A673 (cell line): ENCODE measurements around the gene SAMD3. TPM values are rescaled to one million over a fixed set of nuclear protein-coding genes. Genes with fewer than 3 reads are reported as not detected.

Source experiments
- BruUV-seq: library from RNA; stranded (reverse); fragments of 400-500 nt; replicated peaks from 2 replicates; lab custom pipeline; 2021; lab: Mats Ljungman, UMichigan
- CTCF ChIA-PET: fragments of 300-600 bp; sonication (Branson Sonifier 250); formaldehyde crosslinking; loops from one replicate; lab custom pipeline; 2022; ENCODE audit warnings: antibody characterized with exemption; lab: Charles Lee
- POLR2A ChIA-PET: fragments of 300-600 bp; sonication (Branson Sonifier 250); formaldehyde crosslinking; loops from one replicate; lab custom pipeline; 2022; ENCODE audit warnings: antibody characterized with exemption; ENCODE audit not compliant: low non-redundant PET; lab: Charles Lee
- DNase-seq: peaks from one replicate; pipeline ENCODE4 v3.0.0-alpha.2; 2015; ENCODE audit warnings: low spot score
- H3K27ac ChIP-seq: fragments of 200-600 bp; sonication (generic); 2 replicates; pipeline ENCODE4 v1.5.1; 2016; ENCODE audit warnings: mixed run types, low read depth, mild to moderate bottlenecking, mixed read lengths, antibody characterized with exemption, low read length; ENCODE audit not compliant: poor library complexity, severe bottlenecking
- H3K27me3 ChIP-seq: fragments of 200-600 bp; sonication (generic); replicated peaks from 2 replicates; pipeline ENCODE4 v1.6.1; 2017; ENCODE audit warnings: mixed run types, low read depth, mild to moderate bottlenecking, mixed read lengths, antibody characterized with exemption, low read length; ENCODE audit not compliant: insufficient read depth, poor library complexity
- H3K36me3 ChIP-seq: fragments of 200-600 bp; sonication (generic); 2 replicates; pipeline ENCODE4 v1.6.1; 2016; ENCODE audit warnings: mixed run types, mild to moderate bottlenecking, mixed read lengths, antibody characterized with exemption, low read length; ENCODE audit not compliant: insufficient read depth, poor library complexity, severe bottlenecking
- H3K4me1 ChIP-seq: fragments of 200-600 bp; sonication (generic); 2 replicates; pipeline ENCODE4 v1.6.1; 2017; ENCODE audit warnings: mixed run types, mild to moderate bottlenecking, mixed read lengths, antibody characterized with exemption, low read length; ENCODE audit not compliant: insufficient read depth, poor library complexity, severe bottlenecking
- H3K4me3 ChIP-seq: fragments of 200-600 bp; sonication (generic); 2 replicates; pipeline ENCODE4 v1.5.1; 2016; ENCODE audit warnings: low read depth, mixed run types, mild to moderate bottlenecking, mixed read lengths, low read length; ENCODE audit not compliant: poor library complexity, severe bottlenecking
- H3K9me3 ChIP-seq: fragments of 200-600 bp; sonication (generic); 2 replicates; pipeline ENCODE4 v1.6.1; 2016; ENCODE audit warnings: mixed run types, low read depth, mild to moderate bottlenecking, mixed read lengths, antibody characterized with exemption, low read length; ENCODE audit not compliant: poor library complexity, severe bottlenecking
- CTCF ChIP-seq: fragments of 300-800, 200-600 bp; sonication (generic); conservative IDR thresholded peaks from 2 replicates; pipeline ENCODE4 v1.5.1; 2017; ENCODE audit warnings: low read depth, mild to moderate bottlenecking, antibody characterized with exemption, low read length, moderate library complexity, mixed read lengths
- EZH2 ChIP-seq: fragments of 200-600 bp; sonication (generic); IDR thresholded peaks from 2 replicates; pipeline ENCODE4 v1.6.1; 2017; ENCODE audit warnings: borderline replicate concordance, low read depth, mild to moderate bottlenecking, mixed read lengths, antibody characterized with exemption, low read length; ENCODE audit not compliant: poor library complexity, severe bottlenecking
- intact Hi-C: fragments of 100-400 bp; cut with micrococcal nuclease; formaldehyde crosslinking; loops from one replicate; pipeline ENCODE4 v1.10.0; 2022; ENCODE audit not compliant: unreplicated experiment
- total RNA-seq: library from RNA; stranded (reverse); gene quantifications from 2 replicates; pipeline ENCODE4 v1.2.3, GENCODE V29; 2021

The SAMD3 gene
- total RNA-seq, 1 experiment from 2014 or later, result not detected

GRCh38 chr6:130190701-130191690, 31.8 kb downstream of the SAMD3 start:
- no peaks in the 10 kb centered on the region for H3K36me3 ChIP-seq
- POLR2A ChIA-PET, result no interaction called here
- no peaks in the 10 kb centered on the region for H3K27me3 ChIP-seq
- no peaks in the 10 kb centered on the region for H3K4me1 ChIP-seq
- intact Hi-C loops, result no loop called here
- TF ChIP-seq EZH2 (no peak), CTCF (no peak)
- no peak for DNase-seq
- BruUV-seq, result no TSS peak
- CTCF ChIA-PET, result interaction anchor here (0.6 kb wide), 2 partner anchors 34 to 567 kb away, joined by 3 to 4 read pairs; no protein-coding TSS in a partner anchor
- H3K9me3 ChIP-seq, result no peaks in the 10 kb centered on the region
- H3K27ac ChIP-seq, result no peak overlapping the region
- H3K4me3 ChIP-seq, result no peak overlapping the region

DNA sequence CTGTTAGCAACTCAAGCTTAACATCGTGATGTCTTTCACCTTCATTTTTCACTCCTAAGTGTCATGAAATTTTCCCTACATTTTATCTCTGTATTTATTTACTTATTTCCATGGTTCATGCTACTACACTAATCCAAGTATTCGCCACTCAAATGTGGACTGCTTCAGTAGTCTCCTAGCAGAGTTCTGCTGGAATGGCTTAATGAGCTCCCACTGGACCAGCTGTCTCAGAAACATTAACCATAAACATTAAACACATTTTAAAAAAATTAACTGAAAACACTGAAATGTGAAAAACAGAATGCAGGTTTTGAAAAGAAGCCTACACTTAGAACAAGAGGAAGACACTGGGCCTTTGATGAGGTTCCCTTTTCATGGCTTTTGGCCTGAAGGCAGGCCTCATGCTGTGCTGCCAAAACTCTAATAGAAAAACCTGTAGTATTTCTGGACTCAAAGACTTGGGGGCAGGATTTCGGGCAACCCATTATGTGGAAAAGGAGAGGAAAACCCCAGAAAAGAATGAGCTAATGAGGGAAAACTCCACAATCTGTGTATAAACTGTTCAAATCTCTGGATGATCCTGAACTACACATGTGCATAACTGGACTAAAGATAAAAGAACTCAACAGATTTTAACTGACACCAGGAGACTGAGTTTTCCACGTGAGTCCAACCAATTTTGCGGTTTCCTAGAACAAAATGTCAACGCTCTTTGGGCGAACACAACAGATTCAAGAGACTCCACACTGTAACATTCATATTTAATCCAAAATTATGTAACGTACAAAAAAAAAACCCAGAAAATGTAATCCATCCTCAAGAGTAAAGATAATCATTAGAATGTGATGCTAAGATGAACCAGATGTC, 33.0 kb downstream of the SAMD3 start:
- H3K4me3 ChIP-seq, result no peak overlapping the region
- no peak overlapping the region for H3K27ac ChIP-seq
- H3K9me3 ChIP-seq, result no peaks in the 10 kb centered on the region
- no peak for DNase-seq
- intact Hi-C loops, result no loop called here
- ChIA-PET POLR2A (no interaction called here), CTCF (no interaction called here)
- no peaks in the 10 kb centered on the region for H3K27me3 ChIP-seq
- no peaks in the 10 kb centered on the region for H3K4me1 ChIP-seq
- no TSS peak for BruUV-seq
- no peak for TF ChIP-seq CTCF
- TF ChIP-seq EZH2, result no peak
- no peaks in the 10 kb centered on the region for H3K36me3 ChIP-seq

- POLR2A ChIA-PET, result no interaction called here
- CTCF ChIA-PET, result interaction anchor here (0.6 kb wide), 1 partner anchor 1346 kb away, joined by 10 read pairs; no protein-coding TSS in a partner anchor
- TF ChIP-seq CTCF, result no peak
- no peak for TF ChIP-seq EZH2
- H3K4me1 ChIP-seq, result no peaks in the 10 kb centered on the region
- DNase-seq, result no peak
- no peaks in the 10 kb centered on the region for H3K27me3 ChIP-seq
- H3K36me3 ChIP-seq, result no peaks in the 10 kb centered on the region
- intact Hi-C loops, result no loop called here
- no peak overlapping the region for H3K4me3 ChIP-seq
- H3K9me3 ChIP-seq, result no peaks in the 10 kb centered on the region
- no peak overlapping the region for H3K27ac ChIP-seq
- no TSS peak for BruUV-seq
Measured at GRCh38 chr6:130188207-130188899, 34.4 kb downstream of the SAMD3 start.
